ENCODE results near the gene LSM4. TPM values are rescaled to one million over a fixed set of nuclear protein-coding genes. Genes with fewer than 3 reads are reported as not detected.
A peak's percentile ranks its signal among the peaks of the same experiment; 100 is the strongest.

LSM4 gene
- total and polyA plus RNA-seq, 2 of the 13 experiments (the other 11 are each of a cell fraction or from before 2014, with no cell fraction given): 65.8 to 166 TPM

- TF ChIP-seq MAZ (IDR thresholded peaks at IDR 0.05; ENCODE audit: borderline replicate concordance, low read depth, low read length) (no peak), MAZ (CRISPR knock-in tag; IDR thresholded peaks at IDR 0.05; ENCODE audit: low read depth) (no peak), HNF4A (CRISPR knock-in tag; IDR thresholded peaks at IDR 0.05) (peak; percentile 45), ZNF841 (CRISPR knock-in tag; IDR thresholded peaks at IDR 0.05; ENCODE audit: borderline replicate concordance) (no peak), ZNF770 (CRISPR knock-in tag; IDR thresholded peaks at IDR 0.05) (no peak), ZMYM4 (CRISPR knock-in tag; IDR thresholded peaks at IDR 0.05) (peak; percentile 33; the same call in 1 of the 2 replicates), ZNF552 (CRISPR knock-in tag; IDR thresholded peaks at IDR 0.05; ENCODE audit: borderline replicate concordance) (no peak), PATZ1 (CRISPR knock-in tag; IDR thresholded peaks at IDR 0.05) (no peak), NFE2L2 (IDR thresholded peaks at IDR 0.05; ENCODE audit: low read length) (no peak), ZSCAN12 (CRISPR knock-in tag; IDR thresholded peaks at IDR 0.05) (no peak), ZBTB14 (CRISPR knock-in tag; IDR thresholded peaks at IDR 0.05) (no peak), AGO1 (IDR thresholded peaks at IDR 0.05; ENCODE audit: low read depth, low read length, poor library complexity, severe bottlenecking) (peak; percentile 78), SPEN (CRISPR knock-in tag; IDR thresholded peaks at IDR 0.05; ENCODE audit: low read depth) (peak; percentile 20; the same call in 1 of the 2 replicates), KLF6 (CRISPR knock-in tag; IDR thresholded peaks at IDR 0.05) (no peak), NFIB (CRISPR knock-in tag; IDR thresholded peaks at IDR 0.05; ENCODE audit: borderline replicate concordance) (no peak)
- TF ChIP-seq, protein P1, sequence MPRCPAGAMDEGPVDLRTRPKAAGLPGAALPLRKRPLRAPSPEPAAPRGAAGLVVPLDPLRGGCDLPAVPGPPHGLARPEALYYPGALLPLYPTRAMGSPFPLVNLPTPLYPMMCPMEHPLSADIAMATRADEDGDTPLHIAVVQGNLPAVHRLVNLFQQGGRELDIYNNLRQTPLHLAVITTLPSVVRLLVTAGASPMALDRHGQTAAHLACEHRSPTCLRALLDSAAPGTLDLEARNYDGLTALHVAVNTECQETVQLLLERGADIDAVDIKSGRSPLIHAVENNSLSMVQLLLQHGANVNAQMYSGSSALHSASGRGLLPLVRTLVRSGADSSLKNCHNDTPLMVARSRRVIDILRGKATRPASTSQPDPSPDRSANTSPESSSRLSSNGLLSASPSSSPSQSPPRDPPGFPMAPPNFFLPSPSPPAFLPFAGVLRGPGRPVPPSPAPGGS (CRISPR knock-in tag; IDR thresholded peaks at IDR 0.05): no peak
- TF ChIP-seq, protein P2, sequence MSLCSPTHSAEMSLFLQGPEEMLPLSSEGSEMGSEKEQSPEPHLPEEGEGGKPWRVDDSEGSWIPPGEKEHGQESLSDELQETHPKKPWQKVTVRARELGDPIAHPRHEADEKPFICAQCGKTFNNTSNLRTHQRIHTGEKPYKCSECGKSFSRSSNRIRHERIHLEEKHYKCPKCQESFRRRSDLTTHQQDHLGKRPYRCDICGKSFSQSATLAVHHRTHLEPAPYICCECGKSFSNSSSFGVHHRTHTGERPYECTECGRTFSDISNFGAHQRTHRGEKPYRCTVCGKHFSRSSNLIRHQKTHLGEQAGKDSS (CRISPR knock-in tag; IDR thresholded peaks at IDR 0.05; ENCODE audit: borderline replicate concordance, low read depth): peak; percentile 57; the same call in 1 of the 2 replicates
- TF ChIP-seq, protein P3, sequence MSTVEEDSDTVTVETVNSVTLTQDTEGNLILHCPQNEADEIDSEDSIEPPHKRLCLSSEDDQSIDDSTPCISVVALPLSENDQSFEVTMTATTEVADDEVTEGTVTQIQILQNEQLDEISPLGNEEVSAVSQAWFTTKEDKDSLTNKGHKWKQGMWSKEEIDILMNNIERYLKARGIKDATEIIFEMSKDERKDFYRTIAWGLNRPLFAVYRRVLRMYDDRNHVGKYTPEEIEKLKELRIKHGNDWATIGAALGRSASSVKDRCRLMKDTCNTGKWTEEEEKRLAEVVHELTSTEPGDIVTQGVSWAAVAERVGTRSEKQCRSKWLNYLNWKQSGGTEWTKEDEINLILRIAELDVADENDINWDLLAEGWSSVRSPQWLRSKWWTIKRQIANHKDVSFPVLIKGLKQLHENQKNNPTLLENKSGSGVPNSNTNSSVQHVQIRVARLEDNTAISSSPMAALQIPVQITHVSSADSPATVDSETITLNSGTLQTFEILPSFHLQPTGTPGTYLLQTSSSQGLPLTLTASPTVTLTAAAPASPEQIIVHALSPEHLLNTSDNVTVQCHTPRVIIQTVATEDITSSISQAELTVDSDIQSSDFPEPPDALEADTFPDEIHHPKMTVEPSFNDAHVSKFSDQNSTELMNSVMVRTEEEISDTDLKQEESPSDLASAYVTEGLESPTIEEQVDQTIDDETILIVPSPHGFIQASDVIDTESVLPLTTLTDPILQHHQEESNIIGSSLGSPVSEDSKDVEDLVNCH (CRISPR knock-in tag; IDR thresholded peaks at IDR 0.05): no peak
Observed at GRCh38 chr19:18308051-18308947, 14.6 kb downstream of the LSM4 start (continued).
